ENCODE measurements around the gene VWA5B2.

Gene VWA5B2

DNA sequence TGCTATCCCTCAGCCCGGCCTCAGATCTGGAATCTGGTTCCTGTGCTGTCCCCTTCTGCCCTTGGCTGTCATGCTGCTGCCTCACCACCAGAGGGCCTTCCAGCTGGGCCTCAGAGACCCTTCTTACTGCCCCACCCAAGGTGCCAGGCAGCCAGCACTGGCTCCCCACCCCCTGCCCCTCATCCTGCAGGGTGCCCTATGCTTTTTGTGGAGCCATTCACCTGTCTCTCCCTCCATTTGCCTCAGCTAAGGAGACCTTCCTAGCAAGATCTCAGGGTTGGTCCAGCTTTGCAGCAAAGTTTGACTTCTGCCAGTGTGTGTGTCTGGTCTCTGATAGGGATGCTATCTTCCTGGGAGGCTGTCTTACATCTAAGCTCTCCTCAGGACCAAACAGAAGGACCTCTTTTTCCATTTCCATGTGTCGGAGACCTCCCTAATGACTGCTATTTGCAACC, 1.9 kb upstream of the VWA5B2 start:
- no peak for DNase-seq

DNA sequence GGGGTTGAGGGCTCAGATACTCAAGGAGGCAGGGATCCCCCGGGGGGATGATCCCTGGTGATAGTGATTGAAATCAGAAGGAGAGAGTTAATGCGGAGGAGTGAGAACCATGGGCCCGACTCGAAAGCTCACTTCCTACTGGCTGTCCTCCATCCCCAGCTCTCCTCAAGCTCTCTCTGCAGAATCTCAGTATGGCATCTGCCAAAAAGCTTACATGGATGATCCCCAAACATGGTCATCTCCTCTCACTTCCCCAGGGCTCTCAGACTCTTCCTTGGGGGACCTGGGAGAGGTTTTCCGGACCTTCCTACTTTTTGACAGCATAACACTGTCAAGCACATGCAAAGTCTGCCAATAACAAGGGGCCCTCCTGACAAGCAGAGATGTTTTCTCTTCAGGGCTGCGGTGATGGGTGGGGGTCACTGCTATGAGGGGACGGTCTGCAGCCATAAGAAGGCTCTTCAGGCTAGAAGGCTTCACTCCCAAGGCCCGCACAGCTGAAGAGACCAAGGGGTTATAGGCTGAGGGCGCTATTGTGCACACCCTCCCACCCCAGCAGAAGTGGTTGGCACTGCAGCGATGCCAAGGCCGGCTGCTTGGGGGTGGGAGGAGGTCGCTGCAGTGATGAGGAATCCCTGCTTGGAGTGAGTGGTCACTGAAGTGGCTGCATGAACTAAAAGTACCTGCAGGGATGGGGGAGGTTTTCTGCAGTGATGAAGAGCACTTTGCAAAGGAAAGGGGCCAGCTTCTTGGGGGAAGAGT, 828 bp upstream of the VWA5B2 start:
- DNase-seq = no peak

DNA sequence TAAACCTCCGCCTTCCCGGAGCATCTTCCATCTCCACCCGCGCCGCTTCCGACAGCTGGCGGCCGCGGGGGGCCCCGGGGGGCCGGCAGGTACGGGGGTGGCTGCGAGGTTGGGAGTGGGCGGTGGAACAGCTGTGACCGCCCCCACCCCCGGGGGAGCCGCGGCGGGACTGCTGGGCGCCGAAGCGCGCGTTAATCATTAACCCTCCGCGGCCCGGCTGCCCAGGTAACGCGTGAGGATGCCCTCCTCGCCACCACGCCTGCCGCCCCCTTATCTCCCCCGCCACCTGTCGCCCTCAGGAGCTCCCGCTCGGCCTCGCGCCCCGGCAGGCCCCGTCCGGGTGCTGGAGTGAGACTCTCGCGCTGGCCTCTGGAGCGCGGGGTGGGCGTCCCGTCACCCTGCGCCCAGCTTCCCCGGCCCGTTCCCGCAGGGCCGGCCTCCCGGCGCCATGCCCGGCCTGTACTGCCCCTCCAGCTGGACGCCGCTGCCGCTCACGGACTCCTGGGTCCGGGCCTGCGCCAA, 757 bp downstream of the VWA5B2 start:
- DNase-seq = no peak

DNA sequence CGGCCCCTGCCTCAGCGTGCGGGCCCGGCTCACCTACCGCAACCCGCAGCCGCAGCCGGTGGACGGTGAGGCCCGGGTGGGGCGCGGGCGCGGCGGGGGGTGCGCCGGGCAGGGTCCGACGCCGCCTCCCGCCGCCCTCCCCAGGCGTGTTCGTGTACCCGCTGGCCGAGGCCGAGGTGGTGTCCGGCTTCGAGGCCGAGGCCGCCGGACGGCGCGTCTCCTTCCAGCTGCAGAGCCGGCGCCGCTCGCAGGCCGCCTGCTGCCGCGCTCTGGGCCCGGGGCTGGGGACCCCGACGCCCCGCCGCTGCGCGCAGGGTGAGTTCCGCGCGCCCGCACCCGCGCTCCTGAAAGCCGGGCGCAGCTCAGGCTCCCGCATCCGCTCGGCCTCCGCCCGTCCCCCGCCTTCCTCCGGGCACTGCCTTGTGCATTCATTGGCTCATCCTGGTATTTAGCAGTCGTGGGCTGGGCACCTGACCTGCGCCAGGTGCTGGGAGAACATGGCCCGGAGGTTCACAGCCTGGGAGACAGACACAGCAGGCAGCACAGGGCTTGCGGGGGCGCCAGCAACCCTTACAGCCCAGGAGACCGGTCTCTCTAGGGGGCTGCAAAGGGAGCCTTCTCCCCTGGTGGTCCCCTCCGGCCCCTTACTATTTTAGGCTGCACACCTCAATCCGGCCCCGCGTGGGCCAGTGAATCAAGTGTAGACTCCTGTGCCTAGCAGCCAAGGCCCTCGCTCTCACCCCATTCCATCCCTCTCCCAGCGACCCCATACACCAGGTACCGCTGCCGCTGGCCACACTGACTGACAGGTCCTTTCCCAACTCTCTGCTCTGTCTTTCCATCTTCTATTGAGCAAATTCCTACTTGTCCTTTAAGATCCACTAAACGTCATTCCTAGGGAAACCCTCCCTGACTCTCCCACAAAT, 1.5 kb downstream of the VWA5B2 start:
- no peak for DNase-seq

DNA sequence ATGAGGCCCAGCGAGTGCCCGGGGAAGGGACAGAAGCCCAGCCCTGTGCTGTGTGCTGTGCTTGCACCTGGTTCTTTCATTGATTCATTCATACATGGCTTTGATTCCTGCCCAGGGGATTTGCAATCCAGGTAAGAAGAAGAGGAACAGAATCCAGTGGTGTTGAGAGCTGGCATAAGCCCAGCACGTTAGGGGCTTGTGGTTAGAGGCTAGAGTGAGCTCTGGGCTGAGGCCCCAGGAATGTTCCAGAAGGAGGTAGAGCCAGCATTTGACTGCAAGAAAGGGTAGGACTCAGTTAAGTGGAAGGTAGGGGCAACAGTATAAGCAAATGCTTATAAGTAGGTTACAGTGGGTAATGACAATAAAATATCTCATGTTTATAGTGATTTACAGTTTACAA, 2.3 kb downstream of the VWA5B2 start:
- DNase-seq = no peak

DNA sequence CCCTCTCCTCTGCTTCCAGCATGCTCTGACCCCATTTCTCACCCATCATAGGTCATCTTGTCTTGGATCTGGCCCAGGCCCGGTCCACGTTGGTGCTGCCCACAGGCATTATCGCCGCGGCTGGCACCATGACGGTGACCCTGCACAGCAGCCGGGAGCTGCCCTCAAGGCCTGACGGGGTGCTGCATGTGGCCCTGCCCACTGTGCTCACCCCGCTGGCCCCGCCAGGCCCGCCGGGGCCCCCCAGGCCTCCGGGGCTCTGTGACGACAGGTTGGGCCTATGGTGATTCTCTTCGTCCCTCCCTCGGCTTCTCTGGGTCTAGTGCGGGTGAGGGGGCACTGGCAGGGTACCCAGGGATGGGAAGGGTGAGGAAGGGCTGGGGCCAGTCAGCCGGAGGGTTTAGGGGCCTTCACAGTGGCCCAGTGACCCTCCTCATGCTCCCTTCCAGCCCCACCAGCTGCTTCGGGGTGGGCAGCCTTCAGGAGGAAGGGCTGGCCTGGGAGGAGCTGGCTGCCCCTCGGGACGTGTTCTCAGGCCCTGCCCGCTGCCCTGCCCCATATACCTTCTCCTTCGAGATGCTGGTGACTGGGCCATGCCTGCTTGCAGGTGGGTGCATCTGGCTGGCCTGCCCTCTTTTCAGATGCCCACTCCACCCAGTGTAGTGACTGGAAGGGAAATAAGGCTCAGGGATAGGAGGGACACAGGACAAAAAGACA, 3.9 kb downstream of the VWA5B2 start:
- no peak for DNase-seq

DNA sequence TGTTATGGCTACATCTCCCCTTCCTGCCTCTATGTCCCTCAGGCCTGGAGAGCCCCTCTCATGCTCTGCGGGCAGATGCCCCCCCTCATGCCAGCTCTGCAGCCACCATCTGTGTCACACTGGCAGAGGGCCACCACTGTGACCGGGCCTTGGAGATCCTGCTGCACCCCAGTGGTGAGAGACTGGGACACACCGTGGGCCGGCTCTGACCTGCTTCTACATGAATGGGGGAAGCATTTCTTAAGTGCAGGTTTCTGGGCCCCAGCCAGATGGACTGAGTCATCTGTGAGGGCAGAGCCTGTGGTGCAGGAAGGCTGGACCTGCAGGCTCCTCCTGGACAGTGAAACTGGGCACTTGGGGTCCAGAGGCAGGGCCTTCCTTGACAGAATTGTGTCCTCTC, 4.8 kb downstream of the VWA5B2 start:
- DNase-seq = no peak

DNA sequence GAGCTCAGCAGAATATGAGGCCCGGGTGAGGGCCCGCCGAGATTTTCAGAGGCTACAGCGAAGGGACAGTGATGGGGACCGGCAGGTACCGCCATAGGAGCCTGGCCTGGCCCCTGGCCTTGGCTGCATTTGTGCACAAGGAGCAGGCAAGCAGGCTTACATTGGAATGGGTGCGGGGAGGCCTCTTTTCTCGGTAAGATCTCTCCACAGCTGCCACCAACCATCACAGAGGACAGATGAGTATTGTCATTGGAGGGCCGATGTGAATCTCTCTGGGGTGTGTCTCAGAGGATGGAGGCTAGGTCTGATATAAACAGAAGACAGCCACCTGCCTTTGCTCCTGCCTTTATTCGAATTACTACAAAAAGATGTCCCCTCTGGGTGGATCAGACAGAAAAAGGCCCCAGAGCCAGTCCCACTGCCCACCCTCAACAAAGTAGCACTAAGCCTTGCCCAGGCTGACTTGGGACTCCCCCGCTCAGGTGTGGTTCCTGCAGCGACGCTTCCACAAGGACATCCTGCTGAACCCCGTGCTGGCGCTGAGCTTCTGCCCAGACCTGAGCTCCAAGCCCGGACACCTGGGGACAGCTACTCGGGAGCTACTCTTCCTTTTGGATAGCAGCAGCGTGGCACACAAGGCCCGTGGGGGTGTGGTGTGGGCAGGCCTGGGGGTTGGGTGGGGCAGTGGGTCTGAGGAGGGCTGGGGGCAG, 5.4 kb downstream of the VWA5B2 start:
- DNase-seq = no peak

DNA sequence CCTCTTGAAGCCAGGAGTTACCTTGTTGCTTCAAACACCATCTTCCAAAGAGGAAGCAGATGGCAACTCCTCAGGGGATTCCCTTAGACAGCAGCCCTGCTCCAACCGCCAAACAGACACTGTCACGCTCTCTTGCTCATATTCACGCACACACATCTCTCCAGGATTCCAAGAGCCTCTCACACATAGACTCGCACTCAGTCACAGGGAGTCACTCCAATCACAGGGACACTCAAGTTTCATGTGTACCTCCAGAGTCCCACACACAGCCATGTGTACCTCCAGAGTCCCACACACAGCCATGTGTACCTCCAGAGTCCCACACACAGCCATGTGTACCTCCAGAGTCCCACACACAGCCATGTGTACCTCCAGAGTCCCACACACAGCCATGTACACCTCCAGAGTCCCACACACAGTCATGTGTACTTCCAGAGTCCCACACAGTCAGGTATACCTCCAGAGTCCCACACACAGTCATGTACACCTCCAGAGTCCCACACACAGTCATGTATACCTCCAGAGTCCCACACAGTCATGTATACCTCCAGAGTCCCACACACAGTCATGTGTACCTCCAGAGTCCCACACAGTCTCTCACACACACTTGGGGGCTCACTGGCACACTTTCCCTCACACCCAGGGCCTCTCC, 6.1 kb downstream of the VWA5B2 start:
- no peak for DNase-seq

DNA sequence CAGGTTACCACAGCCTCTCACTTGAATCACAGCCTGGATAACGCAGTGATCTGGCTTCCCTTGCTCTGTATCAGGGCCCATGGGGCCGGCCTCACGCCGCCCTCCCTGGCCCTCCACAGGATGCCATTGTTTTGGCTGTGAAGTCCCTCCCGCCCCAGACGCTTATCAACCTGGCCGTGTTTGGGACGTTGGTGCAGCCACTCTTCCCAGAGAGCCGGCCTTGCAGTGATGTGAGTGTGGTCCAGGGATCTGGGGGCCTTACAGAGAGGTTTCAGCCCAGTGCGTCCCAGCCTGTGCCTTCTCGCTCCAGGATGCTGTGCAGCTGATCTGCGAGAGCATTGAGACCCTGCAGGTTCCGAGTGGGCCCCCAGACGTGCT, 6.6 kb downstream of the VWA5B2 start:
- no peak for DNase-seq

DNA sequence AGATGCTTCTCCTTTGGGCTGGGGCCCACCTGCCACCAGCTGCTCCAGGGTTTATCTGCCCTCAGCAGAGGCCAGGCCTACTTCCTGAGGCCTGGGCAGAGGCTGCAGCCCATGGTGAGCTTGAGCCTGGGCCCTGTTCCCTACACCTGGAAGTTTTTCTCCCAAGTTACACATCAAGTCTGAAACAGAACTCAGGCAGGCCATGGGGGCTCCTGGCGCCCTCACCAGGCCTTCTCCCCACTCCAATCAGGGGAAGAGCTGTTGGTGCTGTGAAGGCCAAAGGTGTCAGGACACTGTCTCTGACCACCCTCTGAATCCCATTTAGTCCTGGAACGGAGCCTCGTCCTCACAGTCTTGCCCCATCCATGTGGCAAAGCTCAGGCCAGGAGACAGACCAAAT, 7.3 kb downstream of the VWA5B2 start:
- DNase-seq = no peak

DNA sequence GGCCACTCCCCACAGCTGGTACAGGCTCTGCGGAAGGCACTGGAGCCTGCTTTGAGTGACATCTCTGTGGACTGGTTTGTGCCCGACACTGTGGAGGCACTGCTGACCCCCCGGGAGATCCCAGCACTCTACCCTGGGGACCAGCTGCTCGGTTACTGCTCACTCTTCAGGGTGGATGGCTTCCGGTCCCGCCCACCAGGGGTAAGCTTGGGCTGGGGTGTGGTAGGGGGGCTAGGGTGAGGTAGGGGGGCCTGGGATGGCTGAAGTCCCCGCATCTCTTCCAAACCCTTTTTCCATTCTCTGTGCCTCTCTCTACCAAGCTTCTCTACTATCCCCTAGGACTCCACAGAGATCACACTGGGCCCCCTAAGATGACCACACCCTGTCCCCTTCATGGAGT, 7.8 kb downstream of the VWA5B2 start:
- DNase-seq = no peak

DNA sequence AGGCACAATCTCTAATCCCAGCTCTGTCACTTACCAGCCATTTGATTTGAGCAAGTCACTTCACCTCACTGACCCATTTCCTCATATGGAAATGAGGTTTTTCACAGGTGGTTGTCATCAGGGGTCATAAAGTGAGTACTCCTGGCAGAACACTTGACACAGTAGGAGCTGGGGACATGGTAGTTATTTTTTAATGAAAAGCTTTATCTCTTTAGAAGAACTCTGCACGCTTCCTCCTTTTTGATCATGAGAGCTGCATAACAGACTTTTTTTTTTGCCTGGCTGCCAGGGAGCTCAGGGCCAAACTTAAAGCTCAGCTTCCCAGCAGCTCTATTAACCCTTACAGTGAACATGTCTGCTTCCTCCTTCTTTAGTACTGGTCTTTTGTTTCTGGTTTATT, 8.4 kb downstream of the VWA5B2 start:
- DNase-seq = no peak

DNA sequence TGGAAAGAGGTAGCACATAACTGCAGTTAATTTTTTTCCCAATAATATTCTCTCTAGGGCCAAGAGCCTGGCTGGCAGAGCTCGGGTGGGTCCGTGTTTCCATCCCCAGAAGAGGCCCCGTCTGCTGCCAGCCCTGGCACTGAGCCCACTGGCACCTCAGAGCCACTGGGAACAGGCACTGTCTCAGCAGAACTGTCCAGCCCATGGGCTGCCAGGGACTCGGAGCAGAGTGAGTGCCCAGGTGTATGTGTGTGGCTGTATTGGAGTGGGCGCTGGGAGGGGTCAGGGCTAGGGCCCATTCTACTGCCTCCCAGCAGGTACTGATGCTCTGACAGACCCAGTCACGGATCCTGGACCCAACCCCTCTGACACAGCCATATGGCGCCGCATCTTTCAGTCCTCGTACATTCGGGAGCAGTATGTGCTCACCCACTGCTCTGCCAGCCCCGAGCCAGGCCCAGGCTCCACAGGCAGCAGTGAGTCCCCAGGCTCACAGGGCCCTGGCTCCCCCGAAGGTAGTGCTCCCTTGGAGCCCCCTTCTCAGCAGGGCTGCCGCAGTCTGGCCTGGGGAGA, 8.9 kb downstream of the VWA5B2 start:
- no peak for DNase-seq

DNA sequence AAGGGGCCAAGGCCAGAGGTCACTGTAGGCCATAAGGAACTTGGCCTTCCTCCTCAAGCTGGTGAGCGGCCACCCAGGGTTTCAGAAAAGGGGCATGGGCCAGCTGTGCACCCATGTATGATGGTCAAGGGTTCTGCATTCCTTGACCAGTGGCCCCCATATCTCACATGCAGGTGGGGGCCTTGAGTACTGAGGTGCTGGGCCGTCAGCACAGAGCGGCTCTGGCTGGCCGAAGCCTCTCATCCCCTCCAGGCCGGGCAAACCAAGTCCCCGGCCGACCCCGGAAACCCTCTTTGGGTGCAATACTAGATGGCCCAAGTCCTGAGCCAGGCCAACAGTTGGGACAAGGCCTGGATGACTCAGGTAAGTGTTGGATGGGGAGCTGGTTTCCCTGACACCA, 9.8 kb downstream of the VWA5B2 start:
- DNase-seq = no peak

DNA sequence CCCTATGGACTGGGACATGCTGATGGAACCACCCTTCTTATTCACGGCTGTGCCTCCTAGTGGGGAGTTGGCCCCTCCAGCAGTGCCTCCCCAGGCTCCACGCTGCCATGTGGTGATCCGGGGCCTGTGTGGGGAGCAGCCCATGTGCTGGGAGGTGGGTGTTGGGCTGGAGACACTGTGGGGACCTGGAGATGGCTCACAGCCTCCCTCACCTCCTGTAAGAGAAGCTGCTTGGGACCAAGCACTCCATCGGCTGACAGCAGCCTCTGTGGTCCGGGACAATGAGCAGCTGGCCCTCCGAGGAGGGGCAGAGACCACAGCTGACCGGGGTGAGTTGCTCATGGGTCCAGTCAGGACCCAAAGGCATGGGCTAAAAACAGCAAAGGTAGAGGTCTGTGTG, 10.3 kb downstream of the VWA5B2 start:
- no peak for DNase-seq

DNA sequence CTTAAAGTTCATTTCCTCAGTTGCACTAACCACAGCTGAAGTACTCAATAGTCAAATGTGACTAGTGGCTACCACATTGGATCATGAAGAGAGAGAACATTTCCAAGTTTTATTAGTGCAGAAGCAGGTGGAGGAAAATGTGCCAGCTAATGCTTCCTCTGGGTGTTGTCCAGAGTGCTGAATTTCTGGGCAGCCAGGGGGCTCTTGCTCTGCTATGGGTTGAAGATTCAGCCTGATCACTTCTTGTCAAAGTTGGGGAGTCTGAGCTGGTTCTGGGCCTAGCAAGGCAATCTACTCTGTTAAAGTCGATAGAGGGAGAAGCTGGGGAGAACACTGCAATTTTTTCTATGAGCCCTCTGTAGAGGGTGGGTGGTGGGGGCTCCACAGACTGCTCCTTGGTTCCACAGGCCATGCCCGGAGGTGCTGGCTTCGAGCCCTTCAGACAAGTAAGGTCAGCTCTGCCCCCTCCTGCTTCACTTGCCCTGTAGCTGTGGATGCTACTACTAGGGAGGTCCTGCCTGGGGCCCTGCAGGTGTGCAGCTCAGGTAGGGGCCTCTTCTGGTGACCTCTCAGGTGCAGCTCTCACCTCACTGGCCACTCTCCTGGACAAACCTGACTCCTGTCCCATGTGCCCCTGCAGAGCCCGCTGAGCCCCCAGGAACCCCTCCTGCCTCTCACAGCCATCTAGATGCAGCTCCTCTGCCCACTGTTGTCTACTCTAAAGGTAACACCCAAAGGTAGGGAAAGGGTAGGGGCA, 11.2 kb downstream of the VWA5B2 start:
- no peak for DNase-seq

DNA sequence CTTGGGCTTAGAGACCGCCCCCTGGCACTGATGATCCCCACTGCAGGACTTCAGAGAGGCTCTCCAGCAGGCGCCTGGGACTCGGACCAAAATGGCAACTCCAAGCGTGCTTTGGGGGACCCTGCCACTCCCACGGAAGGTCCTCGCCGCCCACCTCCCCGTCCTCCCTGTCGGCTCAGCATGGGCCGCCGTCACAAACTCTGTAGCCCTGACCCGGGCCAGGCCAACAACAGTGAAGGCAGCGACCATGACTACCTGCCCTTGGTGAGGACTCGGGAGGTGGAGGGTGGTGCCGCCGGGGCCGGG, 11.7 kb downstream of the VWA5B2 start:
- DNase-seq = no peak

DNA sequence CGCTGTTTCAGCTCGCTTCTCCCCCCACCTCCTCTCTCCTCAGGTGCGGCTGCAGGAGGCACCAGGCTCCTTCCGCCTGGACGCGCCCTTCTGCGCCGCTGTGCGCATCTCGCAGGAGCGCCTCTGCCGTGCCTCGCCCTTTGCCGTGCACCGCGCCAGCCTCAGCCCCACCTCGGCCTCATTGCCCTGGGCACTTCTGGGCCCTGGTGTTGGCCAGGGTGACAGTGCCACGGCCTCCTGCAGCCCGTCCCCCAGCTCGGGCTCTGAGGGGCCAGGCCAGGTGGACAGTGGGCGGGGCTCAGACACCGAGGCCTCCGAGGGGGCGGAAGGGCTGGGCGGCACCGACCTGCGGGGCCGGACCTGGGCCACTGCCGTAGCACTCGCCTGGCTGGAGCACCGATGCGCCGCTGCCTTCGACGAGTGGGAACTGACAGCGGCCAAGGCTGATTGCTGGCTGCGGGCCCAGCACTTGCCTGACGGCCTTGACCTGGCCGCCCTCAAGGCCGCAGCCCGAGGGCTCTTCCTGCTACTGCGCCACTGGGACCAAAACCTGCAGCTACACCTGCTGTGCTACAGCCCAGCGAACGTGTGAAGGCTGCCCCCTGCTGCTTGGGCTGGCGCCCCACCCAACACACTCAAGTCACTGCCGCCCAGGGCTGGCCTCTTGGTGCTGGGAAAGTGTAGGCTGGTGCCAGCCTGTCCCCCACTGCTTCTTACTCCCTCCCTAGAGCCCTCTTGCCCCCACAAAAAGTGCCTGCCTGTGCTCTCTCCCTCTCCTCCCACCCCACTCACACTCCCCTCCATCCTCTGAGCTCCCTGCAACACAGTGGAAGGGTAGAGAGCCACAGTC, 12.3 kb downstream of the VWA5B2 start:
- DNase-seq = no peak

DNA sequence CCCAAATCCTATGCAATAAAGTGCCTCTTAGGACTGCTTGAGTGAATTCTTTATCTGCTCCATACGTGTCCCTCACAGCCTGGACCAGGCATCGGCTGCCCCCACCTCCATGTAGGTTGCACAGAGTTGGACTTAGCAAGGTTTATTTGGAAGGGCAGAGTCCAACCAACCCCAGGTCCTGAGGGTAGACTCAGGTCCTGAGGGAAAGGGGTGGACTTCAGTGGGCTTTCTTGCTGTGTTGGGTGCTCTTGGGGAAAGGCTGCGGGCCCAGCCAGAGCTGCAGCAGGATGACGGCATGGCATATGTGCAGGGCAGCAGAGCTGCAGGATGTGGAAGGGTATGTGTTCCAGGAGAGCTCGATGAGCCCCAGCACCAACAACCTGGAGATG, 12.9 kb downstream of the VWA5B2 start:
- DNase-seq = no peak
